ENCODE measurements around the gene RICTOR. TPM values are rescaled to one million over a fixed set of nuclear protein-coding genes. Genes with fewer than 3 reads are reported as not detected.

RICTOR gene
- total RNA-seq, 1 donor from 2014 or later, result 35.0 TPM

DNA sequence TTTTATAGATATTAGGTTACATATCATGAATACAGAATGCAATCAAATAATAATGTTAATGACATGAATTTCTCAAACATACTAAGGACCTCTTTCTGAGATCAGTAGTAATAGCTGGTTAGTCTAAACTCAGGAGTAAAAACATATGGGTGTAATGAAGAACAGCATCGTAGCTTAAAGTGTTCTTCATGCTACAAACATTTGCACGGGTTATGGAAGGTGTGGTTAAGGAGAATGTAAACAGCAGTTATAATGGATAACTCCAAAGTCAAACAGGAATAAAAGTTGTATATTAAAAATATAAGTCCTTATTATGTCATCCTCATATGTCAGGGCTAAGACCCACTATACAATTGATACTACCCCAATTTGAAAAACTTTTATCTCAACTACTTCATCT, 112.5 kb downstream of the RICTOR start:
- H3K36me3 ChIP-seq (ENCODE audit: control insufficient read depth, insufficient read depth, low read length), result peaks cover 1% of the 10 kb centered on the region
- no peak for FAIRE-seq
- no peaks in the 10 kb centered on the region for H3K27me3 ChIP-seq (ENCODE audit: control insufficient read depth, insufficient read depth, low read length)
- TF ChIP-seq, protein P1, sequence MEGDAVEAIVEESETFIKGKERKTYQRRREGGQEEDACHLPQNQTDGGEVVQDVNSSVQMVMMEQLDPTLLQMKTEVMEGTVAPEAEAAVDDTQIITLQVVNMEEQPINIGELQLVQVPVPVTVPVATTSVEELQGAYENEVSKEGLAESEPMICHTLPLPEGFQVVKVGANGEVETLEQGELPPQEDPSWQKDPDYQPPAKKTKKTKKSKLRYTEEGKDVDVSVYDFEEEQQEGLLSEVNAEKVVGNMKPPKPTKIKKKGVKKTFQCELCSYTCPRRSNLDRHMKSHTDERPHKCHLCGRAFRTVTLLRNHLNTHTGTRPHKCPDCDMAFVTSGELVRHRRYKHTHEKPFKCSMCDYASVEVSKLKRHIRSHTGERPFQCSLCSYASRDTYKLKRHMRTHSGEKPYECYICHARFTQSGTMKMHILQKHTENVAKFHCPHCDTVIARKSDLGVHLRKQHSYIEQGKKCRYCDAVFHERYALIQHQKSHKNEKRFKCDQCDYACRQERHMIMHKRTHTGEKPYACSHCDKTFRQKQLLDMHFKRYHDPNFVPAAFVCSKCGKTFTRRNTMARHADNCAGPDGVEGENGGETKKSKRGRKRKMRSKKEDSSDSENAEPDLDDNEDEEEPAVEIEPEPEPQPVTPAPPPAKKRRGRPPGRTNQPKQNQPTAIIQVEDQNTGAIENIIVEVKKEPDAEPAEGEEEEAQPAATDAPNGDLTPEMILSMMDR (IDR thresholded peaks at IDR 0.05; ENCODE audit: insufficient read depth, low read length, severe bottlenecking), result no peak
- no peak overlapping the region for H3K4me3 ChIP-seq (ENCODE audit: low read depth, low read length)
- no peak for DNase-seq (ENCODE audit: low read depth)

DNA sequence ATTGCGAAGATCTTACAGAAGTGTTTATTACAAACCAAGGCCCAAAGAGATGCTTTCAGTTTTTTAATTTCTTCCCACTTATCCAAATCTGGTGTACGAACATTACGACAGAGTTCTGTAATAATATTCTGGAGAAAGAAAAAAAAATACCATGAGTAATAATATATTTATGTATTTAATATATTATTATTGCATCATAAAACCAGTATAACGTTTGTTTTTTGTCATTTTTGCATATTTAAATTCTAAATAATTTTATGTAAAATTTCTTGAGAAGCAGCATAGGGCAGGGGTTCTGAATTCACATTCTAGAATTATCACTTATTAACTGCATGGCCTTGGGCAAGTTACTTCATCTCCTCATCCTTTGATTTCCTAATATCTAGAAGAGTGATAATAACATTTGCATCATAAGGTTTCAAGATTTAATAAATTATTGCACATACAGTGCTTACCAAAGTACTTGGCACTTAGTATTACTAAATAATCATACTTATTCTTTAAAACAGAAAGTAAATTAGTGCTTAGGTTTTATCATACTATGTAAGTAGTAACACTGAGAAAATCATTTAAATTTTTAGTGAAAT, 120.7 kb downstream of the RICTOR start:
- peaks cover 8% of the 10 kb centered on the region for H3K36me3 ChIP-seq (ENCODE audit: control insufficient read depth, insufficient read depth, low read length)

DNA sequence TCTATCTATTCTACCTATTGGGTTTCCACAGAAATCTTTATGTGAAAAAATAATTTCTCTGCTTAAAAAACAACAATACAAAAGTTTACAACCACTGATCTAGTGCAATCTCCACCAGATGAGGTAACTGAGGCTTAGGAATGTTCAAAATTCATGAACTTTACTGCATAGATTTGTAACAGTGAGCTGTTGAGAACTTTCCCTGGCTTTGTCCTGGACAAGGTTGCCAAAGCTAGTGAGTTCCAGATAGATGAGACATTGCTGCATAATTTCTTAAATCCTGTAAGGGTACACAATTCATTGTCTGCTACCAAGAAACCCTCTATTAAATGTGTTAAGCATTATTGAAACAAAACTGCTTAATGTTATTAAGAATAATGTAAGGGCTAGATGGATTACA, 125.7 kb downstream of the RICTOR start:
- no peak for FAIRE-seq
- Histone ChIP-seq H3K36me3 (ENCODE audit: control insufficient read depth, insufficient read depth, low read length) (peaks cover 8% of the 10 kb centered on the region), H3K4me3 (ENCODE audit: low read depth, low read length) (no peak overlapping the region), H3K27me3 (ENCODE audit: control insufficient read depth, insufficient read depth, low read length) (no peaks in the 10 kb centered on the region)
- TF ChIP-seq, protein P1 (IDR thresholded peaks at IDR 0.05; ENCODE audit: insufficient read depth, low read length, severe bottlenecking), result no peak
- no peak for DNase-seq (ENCODE audit: low read depth)

More for the DNA sequence above, 120.7 kb downstream of the RICTOR start:
- H3K4me3 ChIP-seq (ENCODE audit: low read depth, low read length), result no peak overlapping the region
- TF ChIP-seq, protein P1 (IDR thresholded peaks at IDR 0.05; ENCODE audit: insufficient read depth, low read length, severe bottlenecking), result no peak
- FAIRE-seq (no peak), DNase-seq (ENCODE audit: low read depth) (no peak)
- H3K27me3 ChIP-seq (ENCODE audit: control insufficient read depth, insufficient read depth, low read length), result no peaks in the 10 kb centered on the region

DNA sequence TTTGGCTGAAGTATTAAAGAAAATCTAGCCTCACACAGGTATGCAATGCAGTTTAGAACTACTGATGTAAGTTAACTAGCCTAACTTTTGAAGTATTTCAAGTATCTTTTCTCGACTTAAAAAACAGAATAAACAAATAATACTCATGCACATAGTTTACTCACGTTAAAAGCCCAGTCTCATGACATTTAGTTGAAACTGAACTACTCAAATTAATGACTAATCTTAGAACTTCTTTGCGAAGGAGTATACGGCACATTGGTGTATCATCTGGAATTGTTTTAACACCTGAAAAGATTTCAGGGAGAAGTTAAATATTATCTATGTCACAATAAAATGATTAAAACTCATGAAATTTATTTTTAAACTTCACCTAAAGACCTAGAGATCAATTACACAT, 129.9 kb downstream of the RICTOR start:
- FAIRE-seq (no peak), DNase-seq (ENCODE audit: low read depth) (no peak)
- TF ChIP-seq, protein P1 (IDR thresholded peaks at IDR 0.05; ENCODE audit: insufficient read depth, low read length, severe bottlenecking), result no peak
- Histone ChIP-seq H3K27me3 (ENCODE audit: control insufficient read depth, insufficient read depth, low read length) (no peaks in the 10 kb centered on the region), H3K36me3 (ENCODE audit: control insufficient read depth, insufficient read depth, low read length) (peaks cover 3% of the 10 kb centered on the region), H3K4me3 (ENCODE audit: low read depth, low read length) (no peak overlapping the region)

DNA sequence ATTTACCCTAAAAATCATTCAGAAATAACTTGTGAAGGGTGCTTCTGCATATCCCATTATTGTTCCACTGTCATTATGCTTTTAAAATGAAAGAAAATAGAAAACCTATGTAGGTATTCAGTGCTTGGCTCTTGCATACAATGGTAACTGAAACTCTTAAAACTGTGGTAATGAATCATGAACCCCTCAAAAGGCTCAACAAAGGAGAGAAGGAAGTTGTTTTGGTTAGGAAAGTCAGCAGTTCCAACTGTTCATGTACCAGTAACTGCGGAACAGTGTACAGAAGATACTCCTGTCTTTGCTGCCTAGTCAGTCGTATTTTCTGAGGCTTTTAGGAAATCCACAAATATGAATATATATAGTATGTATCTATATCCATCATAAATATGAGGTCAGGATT, 132.3 kb downstream of the RICTOR start:
- FAIRE-seq (no peak), DNase-seq (ENCODE audit: low read depth) (no peak)
- Histone ChIP-seq H3K27me3 (ENCODE audit: control insufficient read depth, insufficient read depth, low read length) (no peaks in the 10 kb centered on the region), H3K4me3 (ENCODE audit: low read depth, low read length) (no peak overlapping the region), H3K36me3 (ENCODE audit: control insufficient read depth, insufficient read depth, low read length) (peaks cover 3% of the 10 kb centered on the region)
- TF ChIP-seq, protein P1 (IDR thresholded peaks at IDR 0.05; ENCODE audit: insufficient read depth, low read length, severe bottlenecking), result no peak
